LoVo (cell line): ENCODE data around the gene SLC34A3.
"Not testable (repeated sequence)": the region's sequence is repeated elsewhere in the genome, so short reads cannot be mapped to it uniquely, and the experiment has no call there.

Experiments used
- DNase-seq: peaks from one replicate; pipeline ENCODE4 v3.0.0-alpha.2; 2016; ENCODE audit warnings: low spot score

The SLC34A3 gene

DNA sequence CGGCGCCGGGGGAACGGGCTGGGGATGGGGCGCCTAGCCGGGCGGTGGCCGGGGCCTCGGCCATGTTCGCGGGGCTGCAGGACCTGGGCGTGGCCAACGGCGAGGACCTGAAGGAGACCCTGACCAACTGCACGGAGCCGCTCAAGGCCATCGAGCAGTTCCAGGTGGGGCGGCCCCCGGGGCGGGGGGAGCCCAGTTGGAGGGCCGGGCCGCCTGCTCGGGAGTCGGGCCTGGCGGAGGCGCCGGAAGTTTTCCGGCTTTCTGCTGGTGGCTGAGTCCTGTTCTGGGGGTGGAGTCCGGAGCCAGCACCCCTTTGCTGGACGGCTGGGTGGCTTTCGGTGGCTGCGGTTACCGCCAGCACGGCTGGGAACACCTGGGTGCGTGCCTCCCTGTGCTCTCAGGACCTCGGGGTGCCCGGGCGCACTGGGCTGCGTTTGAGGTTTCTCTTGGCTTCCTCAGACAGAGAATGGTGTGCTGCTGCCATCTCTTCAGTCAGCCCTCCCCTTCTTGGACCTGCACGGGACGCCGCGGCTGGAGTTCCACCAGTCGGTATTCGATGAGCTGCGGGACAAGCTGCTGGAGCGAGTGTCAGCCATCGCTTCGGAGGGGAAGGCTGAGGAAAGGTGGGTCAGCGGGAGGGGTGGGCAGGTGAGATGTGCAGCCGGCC, 24.9 kb downstream of the SLC34A3 start:
- no peak for DNase-seq

DNA sequence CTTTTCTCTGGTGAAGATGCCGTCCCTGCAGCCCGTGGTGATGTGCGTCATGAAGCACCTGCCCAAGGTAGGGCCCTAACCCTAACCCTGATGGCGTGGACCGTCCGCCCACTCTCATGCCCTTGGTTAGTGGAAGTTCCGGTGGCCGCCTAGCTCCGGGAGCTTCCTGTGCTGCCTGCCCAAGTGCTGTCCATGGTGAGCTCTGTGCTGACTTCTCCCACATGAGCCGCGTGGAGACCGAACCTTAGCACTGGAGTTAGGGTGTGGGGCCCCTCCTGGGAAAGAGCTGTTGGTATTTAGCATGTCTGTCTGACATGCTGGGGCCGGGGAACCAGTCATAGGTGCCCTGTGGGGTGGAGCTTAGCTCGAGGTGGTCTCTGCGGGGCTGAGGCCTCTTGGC, 25.7 kb downstream of the SLC34A3 start:
- no peak for DNase-seq

DNA sequence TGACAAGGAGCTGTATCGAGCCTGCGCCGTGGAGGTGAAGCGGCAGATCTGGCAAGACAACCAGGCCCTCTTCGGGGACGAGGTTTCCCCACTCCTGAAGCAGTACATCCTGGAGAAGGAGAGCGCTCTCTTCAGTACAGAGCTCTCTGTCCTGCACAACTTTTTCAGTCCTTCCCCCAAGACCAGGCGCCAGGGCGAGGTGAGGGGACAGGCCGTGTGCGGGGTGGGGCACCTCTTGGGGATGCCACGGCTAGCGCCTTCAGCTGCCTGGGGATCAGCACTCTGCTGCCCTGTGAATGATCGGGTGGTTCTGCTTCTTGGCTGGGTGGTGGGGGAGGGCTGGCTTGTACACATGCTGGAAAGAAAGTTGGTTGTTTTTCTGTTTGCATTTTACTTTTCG, 26.2 kb downstream of the SLC34A3 start:
- DNase-seq: no peak

DNA sequence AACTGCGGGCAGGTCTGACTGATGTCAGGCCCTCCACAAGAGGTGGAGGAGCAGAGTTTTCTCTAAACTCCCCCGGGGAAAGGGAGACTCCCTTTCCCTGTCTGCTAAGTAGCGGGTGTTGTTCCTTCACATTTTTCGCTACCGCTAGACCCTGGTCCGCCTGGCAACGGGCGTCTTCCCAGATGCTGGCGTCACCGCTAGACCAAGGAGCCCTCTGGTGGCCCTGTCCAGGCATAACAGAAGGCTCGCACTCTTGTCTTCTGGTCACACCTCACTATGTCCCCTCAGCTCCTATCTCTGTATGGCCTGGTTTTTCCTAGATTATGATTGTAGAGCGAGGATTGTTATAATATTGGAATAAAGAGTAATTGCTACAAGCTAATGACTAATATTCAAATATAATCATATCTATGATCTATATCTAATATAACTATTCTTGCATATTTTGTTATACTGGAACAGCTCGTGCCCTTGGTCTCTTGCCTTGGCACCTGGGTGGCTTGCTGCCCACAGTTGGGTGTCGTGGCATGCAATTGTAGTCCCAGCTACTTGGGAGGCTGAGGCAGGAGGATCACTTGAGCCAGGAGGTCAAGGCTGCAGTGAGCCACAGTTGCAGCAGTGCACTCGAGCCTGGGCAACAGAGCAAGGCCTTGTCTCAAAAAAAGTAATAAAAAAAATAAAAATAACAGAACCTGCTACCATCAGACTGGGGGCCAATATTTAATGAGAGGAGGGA, 31.6 kb downstream of the SLC34A3 start:
- DNase-seq: not testable (repeated sequence)

DNA sequence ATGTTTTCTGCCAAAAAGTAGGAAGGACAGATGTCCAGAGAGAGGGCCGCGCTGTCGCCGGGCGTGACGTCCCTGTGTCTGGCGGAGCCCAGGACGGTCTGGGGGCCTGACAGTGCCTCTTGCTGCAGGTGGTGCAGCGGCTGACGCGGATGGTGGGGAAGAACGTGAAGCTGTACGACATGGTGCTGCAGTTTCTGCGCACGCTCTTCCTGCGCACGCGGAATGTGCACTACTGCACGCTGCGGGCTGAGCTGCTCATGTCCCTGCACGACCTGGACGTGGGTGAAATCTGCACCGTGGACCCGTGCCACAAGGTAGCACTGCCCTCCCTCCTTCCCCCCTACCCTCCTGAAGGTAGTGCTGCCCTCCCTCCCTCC, 32.2 kb downstream of the SLC34A3 start:
- DNase-seq: no peak

DNA sequence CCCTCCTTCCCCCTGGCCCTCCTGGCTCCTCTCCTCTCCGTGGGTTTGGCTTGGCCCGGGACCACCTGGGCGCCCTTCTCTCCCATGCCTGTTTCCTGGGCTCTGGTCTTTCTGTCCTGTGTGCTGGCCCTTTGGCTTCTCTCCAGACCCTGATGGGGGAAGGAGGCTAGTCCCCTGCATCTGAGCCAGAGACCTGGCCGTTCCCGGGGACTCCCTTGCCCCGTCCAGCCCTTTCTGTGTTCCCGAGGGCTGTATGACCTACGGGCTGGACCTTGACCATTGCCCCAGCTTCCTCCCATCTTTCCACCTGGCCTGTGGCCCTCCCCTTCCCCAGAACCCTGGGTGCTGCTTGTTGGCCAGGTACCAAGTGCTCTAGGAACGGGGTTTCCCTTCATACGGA, 32.8 kb downstream of the SLC34A3 start:
- DNase-seq: no peak

DNA sequence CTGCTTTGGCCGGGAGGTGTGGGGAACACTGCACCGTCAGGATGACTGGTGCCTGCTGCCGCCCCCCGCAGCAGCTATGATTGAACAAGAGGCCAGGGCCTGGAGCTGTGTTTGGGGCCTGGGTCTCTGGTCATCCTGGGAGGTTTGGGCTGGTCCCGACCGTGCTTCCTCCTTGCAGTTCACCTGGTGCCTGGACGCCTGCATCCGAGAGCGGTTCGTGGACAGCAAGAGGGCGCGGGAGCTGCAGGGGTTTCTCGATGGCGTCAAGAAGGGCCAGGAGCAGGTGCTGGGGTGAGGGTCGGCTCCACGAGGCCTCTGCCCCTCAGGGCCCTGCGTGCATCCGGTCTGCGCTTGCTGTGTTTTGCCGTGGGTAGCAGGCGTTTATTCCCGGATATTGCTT, 33.4 kb downstream of the SLC34A3 start:
- DNase-seq: no peak

DNA sequence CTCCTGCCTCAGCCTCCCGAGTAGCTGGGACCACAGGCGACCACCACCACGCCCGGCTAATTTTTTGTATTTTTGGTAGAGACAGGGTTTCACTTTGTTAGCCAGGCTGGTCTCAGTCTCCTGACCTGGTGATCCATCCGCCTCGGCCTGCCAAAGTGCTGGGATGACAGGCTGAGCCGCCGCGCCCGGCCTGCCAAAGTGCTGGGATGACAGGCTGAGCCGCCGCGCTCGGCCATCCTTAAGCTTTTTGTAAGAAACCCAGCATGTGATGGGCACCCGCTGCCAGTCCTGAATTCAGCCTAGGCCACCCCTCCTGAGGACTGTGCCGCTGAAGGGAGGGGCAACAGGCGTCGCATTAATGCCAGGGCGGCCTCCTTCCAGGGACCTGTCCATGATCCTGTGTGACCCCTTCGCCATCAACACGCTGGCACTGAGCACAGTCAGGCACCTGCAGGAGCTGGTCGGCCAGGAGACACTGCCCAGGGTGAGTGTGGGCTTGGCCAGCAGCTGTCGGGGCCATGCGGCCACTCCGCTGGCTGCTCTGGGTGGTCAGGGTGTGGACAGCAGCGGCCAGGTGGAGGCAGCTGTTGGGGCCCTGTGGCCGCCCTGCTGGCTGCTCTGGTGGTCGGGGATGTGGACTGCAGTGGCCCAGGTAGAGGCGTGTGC, 34.9 kb downstream of the SLC34A3 start:
- DNase-seq: no peak

DNA sequence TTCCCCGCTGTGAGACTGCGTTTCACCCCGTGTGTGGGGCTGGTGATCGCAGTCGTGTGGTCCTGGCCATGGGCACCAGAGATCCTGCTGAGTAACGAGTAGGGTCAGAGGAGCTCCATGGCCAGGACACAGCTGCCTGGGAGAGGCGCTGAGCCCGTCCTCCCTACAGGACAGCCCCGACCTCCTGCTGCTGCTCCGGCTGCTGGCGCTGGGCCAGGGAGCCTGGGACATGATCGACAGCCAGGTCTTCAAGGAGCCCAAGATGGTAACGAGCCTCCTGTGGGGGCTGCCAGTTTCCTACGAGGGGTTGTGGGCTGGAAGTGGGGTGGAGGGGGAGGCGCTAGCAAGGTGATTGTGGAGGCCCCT, 35.4 kb downstream of the SLC34A3 start:
- no peak for DNase-seq

DNA sequence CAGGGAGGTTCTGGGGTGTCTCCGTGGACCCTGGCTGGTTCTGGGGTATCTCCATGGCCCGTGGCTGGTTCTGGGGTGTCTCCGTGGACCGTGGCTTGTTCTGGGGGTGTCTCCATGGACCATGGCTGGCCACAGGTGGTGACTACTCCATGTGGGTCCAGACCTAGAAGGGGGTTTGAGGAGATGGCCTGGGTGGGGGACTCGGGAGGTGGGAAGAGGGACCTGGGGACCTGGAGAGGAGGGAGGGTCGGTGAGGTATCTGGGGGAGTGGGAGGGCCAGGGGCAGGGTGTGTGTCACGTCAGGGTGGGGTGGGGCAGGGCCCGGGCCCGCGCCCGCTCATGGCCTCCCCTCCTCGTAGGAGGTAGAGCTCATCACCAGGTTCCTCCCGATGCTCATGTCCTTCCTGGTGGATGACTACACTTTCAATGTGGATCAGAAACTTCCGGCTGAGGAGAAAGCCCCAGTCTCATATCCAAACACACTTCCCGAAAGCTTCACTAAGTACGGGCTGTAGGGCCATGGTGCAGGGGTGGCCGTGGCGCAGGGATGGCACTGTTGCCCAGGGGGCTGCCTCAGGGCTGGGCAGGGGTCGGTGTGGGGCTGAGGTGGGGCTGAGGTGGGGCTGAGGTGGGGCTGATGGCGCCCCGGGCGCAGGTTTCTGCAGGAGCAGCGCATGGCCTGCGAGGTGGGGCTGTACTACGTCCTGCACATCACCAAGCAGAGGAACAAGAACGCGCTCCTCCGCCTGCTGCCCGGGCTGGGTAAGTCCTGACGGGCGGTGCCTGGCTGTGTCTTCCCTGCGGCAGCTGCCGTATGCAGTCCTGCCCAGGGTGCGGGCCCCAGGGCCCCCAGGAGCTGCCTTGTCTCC, 36.1 kb downstream of the SLC34A3 start:
- DNase-seq: no peak

DNA sequence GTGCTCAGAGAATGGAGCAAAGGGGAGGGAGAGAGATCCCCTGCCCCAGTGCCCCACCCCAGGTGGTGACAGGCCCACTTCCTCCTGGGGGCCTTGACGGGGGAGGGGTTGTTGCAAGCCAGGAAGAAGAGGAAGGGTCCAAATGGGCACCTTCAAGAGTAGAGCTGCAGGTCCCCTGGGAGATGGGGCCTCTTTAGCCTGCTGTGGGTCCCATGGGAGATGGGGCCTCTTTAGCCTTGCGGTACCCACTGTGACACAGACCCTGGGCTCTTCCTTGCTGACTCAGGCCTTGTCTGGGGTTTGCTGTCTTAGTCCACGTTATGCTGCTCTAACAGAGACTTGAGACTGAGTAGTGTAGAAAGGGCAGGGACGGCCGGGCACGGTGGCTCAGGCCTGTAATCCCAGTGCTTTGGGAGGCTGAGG, 37.2 kb downstream of the SLC34A3 start:
- no peak for DNase-seq

DNA sequence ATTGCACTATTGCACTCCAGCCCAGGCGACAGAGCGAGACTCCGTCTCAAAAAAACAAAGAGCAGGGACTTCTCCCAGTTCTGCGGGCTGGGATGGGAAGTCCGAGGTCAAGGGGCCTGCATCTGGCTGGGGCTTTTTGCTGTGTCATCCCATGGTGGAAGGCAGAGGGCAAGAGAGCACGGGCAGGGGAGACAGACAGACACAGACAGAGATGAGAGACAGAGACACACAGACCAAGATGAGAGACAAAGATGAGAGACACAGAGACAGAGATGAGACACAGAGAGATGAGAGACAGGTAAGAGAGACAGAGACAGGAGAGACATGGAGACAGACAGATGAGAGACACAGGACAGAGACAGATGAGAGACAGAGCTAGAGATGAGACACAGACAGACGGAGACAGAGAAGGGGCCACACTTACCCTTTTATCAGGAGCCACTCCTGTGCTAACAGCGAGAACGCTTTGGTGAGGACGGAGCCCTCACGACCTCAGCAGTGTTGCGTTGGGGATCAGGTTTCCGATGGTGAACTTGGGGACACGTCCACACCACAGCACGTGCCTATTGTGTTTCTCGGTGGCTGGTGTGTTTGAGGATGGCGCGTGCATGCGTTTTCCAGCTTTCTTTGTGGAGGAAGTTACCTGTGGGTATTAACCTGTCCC, 38.0 kb downstream of the SLC34A3 start:
- no peak for DNase-seq

DNA sequence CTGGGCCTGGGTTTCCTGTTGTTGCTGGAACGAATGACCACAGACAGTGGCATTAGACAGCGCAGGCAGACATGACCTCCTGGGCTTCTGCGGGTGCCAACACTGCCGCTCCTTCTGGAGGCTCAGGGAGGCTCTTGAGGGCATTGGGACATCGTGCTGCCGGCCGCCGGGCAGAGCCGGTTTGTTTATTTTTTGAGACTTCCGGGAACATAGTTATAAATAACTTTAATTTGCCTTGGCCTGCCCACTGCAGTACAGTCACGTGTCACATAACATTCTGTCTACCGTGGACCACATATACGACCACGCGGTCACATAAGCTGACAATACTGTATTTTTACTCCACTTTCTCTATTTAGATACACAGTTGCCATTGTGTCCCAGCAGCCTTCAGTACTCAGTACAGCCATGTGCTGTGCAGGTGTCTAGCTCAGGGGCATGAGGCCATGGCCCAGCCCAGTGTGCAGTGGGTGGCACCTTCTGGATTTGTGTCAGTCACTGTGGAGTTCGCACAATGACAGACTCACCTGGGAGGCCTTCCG, 38.6 kb downstream of the SLC34A3 start:
- no peak for DNase-seq

DNA sequence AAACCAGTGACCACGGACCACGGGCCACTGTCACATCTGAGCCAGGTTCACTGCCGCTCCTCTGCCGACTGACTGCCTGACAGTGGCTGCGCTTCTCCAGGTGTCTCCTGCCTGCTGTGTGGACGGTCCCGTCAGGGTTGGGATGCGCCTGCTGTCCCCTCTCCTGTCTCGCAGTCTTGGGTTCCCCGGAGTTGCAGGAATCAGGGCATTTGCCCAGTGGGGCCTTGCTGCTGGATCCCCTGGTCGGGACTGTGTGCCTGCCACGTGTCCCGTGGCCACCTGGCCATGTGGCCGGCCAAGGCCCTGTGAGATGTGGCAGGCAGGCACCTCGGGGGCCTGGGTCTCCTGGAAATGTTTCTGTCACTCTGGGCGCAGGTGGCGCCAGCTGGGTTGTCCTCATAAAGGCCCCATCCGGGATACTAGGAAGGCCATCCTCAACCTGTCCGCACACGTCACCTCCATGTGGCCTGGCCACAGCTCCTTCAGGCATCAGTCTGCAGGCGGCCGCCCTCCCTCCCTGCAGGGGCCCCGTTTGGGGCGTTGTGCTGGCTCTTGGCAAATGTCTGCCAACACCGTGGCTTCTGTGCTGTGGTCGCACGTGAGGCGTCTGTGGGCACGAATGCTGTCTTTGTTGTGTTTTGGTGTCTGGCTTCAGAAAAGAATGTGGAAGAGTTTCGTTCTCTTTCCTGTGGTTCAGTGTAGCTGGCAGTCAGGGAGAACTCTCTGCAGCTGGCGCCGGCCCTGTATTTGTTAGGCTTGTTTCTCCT, 40.4 kb downstream of the SLC34A3 start:
- DNase-seq: no peak

DNA sequence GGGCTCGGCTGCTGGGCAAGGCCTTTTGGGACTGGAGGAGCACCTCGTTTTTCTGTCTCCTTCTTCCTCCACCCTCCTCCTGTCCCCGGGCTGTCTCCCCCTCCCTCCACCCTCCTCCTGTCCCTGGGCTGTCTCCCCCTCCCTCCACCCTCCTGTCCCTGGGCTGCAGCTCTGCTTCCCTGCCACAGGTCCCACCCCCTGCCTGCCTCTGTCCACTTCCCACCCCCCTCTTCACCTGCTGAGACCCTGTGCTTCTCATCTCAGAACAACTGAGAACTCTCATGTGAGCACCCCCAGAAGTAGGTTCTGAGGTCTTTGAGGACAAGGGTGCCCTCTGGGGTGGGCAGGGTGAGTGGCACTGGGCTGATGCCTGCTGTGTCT, 41.0 kb downstream of the SLC34A3 start:
- no peak for DNase-seq

DNA sequence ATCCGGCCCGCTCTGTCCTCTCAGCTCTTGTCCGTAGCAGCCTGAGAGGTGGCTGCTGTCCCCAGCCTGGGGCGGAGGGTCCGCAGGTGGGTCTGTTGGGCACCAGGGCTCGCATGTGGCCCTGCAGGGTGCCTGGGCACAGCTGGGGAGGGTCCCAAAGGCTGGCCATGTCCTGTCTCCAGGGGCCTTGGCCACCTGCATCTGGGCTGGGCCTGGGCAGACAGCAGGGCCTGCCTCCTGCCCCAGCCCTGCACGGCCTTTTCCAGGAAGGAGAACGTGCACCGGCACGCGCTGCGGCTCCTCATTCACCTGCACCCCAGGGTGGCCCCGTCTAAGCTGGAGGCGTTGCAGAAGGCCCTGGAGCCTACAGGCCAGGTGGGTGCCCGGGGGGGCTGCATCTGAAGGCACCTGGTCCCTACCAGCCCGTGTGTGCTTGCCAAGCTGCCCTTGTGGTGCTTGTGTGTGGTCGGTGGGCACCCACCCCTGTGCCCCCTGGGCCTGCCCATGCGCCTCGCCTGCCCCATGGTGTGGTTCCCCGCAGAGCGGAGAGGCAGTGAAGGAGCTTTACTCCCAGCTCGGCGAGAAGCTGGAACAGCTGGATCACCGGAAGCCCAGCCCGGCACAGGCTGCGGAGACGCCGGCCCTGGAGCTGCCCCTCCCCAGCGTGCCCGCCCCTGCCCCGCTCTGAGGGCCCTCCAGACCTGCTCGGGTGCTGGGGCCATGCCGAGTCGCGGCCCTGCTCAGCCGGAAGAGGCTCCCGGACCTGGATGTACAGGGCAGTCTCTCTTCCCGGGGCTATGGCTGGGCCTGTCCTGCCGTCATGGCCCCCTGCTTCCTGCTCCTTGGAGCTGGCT, 41.8 kb downstream of the SLC34A3 start:
- no peak for DNase-seq

DNA sequence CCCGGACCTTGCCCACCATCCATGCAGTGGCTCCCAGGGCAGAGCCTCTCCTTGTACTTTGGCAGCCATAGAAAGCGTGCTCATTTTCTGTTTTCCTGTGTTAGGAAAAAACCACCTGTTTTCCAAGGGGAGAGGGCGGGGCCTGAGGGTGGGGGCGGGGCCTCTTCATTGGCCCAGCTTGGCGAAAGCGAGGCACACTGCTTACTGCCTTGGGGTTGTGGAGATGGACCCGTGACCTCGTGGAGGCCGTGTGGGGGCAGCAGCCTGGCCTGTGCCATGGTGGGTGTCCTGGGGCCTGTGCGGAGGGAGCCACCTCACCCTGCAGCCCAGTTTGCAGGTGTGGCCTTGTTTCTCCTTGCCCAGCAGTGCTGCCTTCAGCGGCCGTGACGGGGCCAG, 42.4 kb downstream of the SLC34A3 start:
- no peak for DNase-seq

DNA sequence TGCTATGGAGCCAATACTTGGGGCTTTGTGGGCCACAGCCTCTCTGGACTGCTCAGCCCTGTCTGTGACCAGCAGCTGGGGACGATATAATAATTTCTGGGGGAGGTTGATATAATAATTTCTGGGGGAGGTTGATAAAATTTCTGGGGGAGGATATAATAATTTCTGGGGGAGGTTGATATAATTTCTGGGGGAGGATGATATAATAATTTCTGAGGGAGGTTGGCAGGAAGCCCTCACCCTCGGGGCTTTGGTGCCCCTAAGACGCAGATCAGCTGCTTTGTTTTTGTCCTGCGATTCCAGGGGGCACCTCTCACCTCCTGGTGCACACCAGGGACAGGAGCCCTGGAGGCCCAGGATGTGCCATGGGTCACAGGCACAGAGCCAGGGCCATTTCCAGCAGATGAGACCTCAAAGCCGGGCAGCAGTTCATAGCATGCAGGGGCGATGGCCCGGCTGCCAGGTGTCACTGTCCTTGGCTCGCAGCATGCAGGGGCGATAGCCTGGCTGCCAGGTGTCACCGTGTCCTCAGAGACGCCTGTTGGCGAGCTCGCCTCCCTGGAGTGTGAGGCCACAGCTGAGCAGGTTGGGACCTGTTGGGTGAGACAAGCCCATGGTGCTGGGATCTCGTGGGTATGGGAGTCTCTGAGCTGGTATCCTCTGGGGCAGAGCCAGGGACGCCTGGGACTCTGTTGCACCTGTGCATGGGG, 43.1 kb downstream of the SLC34A3 start:
- no peak for DNase-seq

DNA sequence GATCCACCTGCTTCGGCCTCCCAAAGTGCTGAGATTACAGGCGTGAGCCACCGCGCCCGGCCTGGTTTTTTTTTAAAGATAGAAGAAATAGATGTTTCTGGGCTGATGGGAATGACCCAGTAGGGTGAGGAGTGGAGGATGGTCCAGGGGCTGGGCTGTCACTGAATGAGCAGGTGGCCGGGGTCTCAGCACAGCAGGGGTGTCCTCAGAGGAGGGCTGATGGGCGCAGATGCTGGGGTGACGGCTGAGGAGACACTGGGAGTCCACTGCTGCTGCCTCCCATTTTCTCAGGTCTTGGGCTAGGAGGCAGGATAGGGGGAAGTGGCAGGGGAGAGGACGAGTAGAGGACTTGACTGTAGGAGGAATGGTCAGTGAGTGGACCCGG, 44.5 kb downstream of the SLC34A3 start:
- DNase-seq: no peak
